Measurements from ENCODE around the gene LRRC46.

GRCh38 chr17:47848198-47848513 is 16.7 kb downstream of the LRRC46 start:
- TF ChIP-seq ZBTB21 (CRISPR knock-in tag; IDR thresholded peaks at IDR 0.05; ENCODE audit: borderline replicate concordance) (no peak), TCF7 (CRISPR knock-in tag; IDR thresholded peaks at IDR 0.05; ENCODE audit: low read depth) (no peak), ESRRA (CRISPR knock-in tag; IDR thresholded peaks at IDR 0.05; ENCODE audit: borderline replicate concordance) (no peak), CBFB (CRISPR knock-in tag; IDR thresholded peaks at IDR 0.05; ENCODE audit: low read depth) (no peak)
- TF ChIP-seq, protein P1, sequence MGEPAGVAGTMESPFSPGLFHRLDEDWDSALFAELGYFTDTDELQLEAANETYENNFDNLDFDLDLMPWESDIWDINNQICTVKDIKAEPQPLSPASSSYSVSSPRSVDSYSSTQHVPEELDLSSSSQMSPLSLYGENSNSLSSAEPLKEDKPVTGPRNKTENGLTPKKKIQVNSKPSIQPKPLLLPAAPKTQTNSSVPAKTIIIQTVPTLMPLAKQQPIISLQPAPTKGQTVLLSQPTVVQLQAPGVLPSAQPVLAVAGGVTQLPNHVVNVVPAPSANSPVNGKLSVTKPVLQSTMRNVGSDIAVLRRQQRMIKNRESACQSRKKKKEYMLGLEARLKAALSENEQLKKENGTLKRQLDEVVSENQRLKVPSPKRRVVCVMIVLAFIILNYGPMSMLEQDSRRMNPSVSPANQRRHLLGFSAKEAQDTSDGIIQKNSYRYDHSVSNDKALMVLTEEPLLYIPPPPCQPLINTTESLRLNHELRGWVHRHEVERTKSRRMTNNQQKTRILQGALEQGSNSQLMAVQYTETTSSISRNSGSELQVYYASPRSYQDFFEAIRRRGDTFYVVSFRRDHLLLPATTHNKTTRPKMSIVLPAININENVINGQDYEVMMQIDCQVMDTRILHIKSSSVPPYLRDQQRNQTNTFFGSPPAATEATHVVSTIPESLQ (CRISPR knock-in tag; IDR thresholded peaks at IDR 0.05): no peak
